ENCODE results near the gene EDEM2. TPM values are rescaled to one million over a fixed set of nuclear protein-coding genes. Genes with fewer than 3 reads are reported as not detected.
"Not testable (repeated sequence)": the region's sequence is repeated elsewhere in the genome, so short reads cannot be mapped to it uniquely, and the experiment has no call there.

Gene EDEM2
- total RNA-seq, 1 experiment from 2014 or later = 22.7 TPM

- DNase-seq (ENCODE audit: low read depth) = peak; percentile 23
Observed at GRCh38 chr20:35129647-35130069, 17.5 kb downstream of the EDEM2 start.

GRCh38 chr20:35125753-35126152 is 21.4 kb downstream of the EDEM2 start:
- no peak for DNase-seq (ENCODE audit: low read depth)

- no peak for DNase-seq (ENCODE audit: low read depth)
Observed at GRCh38 chr20:35122756-35123405, 24.3 kb downstream of the EDEM2 start.

- no peak for DNase-seq (ENCODE audit: low read depth)
Observed at GRCh38 chr20:35121186-35121585, 25.9 kb downstream of the EDEM2 start.

- peak; percentile 66 for DNase-seq (ENCODE audit: low read depth)
Observed at GRCh38 chr20:35120012-35120701, 27.0 kb downstream of the EDEM2 start.

GRCh38 chr20:35117629-35118028 is 29.5 kb downstream of the EDEM2 start:
- no peak for DNase-seq (ENCODE audit: low read depth)

- DNase-seq (ENCODE audit: low read depth) = no peak
Observed at GRCh38 chr20:35117196-35117595, 29.9 kb downstream of the EDEM2 start.

- DNase-seq (ENCODE audit: low read depth) = no peak
Observed at GRCh38 chr20:35116258-35116657, 30.9 kb downstream of the EDEM2 start.

- no peak for DNase-seq (ENCODE audit: low read depth)
Observed at GRCh38 chr20:35115606-35116005, 31.5 kb downstream of the EDEM2 start.

GRCh38 chr20:35112276-35112675 is 34.9 kb downstream of the EDEM2 start:
- DNase-seq (ENCODE audit: low read depth) = not testable (repeated sequence)

- peak; percentile 55 for DNase-seq (ENCODE audit: low read depth)
Observed at GRCh38 chr20:35111141-35111888, 35.8 kb downstream of the EDEM2 start.

- no peak for DNase-seq (ENCODE audit: low read depth)
Observed at GRCh38 chr20:35108921-35109320, 38.2 kb downstream of the EDEM2 start.

GRCh38 chr20:35106827-35107380 is 40.2 kb downstream of the EDEM2 start:
- no peak for DNase-seq (ENCODE audit: low read depth)

- DNase-seq (ENCODE audit: low read depth) = no peak
Observed at GRCh38 chr20:35104685-35105295, 42.3 kb downstream of the EDEM2 start.

- no peak for DNase-seq (ENCODE audit: low read depth)
Observed at GRCh38 chr20:35101620-35102019, 45.5 kb downstream of the EDEM2 start.

GRCh38 chr20:35093267-35093884 is 53.8 kb downstream of the EDEM2 start:
- DNase-seq (ENCODE audit: low read depth) = peak; percentile 73

GRCh38 chr20:35092524-35093266 is 54.4 kb downstream of the EDEM2 start, which contains the start of gene TRPC4AP:
TRPC4AP (minus strand) TSS chr20:35092807; CDS start chr20:35092781, 26 bp downstream.
- DNase-seq (ENCODE audit: low read depth) = peak; percentile 92

GRCh38 chr20:35091816-35092523 is 55.2 kb downstream of the EDEM2 start:
- DNase-seq (ENCODE audit: low read depth) = no peak

GRCh38 chr20:35088231-35089145 is 58.6 kb downstream of the EDEM2 start:
- DNase-seq (ENCODE audit: low read depth) = no peak

All from Daoy (cell line).